Mucosa of stomach (tissue), 1 donor: Measurements from ENCODE around the gene SPRED2.
A peak's percentile ranks its signal among the peaks of the same experiment; 100 is the strongest.

Experiments used
- H3K27me3 ChIP-seq: one replicate; pipeline ENCODE4 v1.7.0; 2013; ENCODE audit warnings: mild to moderate bottlenecking, low read length; ENCODE audit not compliant: control insufficient read depth, insufficient read depth
- H3K36me3 ChIP-seq: one replicate; pipeline ENCODE4 v1.7.0; 2013; ENCODE audit warnings: low read length; ENCODE audit not compliant: control insufficient read depth, insufficient read depth
- H3K4me1 ChIP-seq: one replicate; pipeline ENCODE4 v1.7.0; 2013; ENCODE audit warnings: mild to moderate bottlenecking, low read length; ENCODE audit not compliant: control insufficient read depth, insufficient read depth
- H3K4me3 ChIP-seq: one replicate; pipeline ENCODE4 v1.7.0; 2013; ENCODE audit warnings: low read length
- H3K9ac ChIP-seq: one replicate; pipeline ENCODE4 v1.7.0; 2013; ENCODE audit warnings: mild to moderate bottlenecking, low read length, moderate library complexity
- H3K9me3 ChIP-seq: one replicate; pipeline ENCODE4 v1.7.0; 2013; ENCODE audit warnings: mild to moderate bottlenecking, low read length, moderate library complexity; ENCODE audit not compliant: control insufficient read depth
- donor health status: Pancreatic carcinoma.

Gene SPRED2

GRCh38 chr2:65389476-65389875 is 42.9 kb downstream of the SPRED2 start:
- Histone ChIP-seq H3K27me3 (no peaks in the 10 kb centered on the region), H3K36me3 (no peaks in the 10 kb centered on the region), H3K4me1 (peaks cover 59% of the 10 kb centered on the region), H3K9ac (no peak overlapping the region), H3K9me3 (no peaks in the 10 kb centered on the region), H3K4me3 (no peak overlapping the region)

GRCh38 chr2:65388596-65389390 is 43.6 kb downstream of the SPRED2 start:
- Histone ChIP-seq H3K27me3 (no peaks in the 10 kb centered on the region), H3K4me1 (peaks cover 63% of the 10 kb centered on the region), H3K9ac (no peak overlapping the region), H3K36me3 (no peaks in the 10 kb centered on the region), H3K9me3 (no peaks in the 10 kb centered on the region), H3K4me3 (no peak overlapping the region)

DNA sequence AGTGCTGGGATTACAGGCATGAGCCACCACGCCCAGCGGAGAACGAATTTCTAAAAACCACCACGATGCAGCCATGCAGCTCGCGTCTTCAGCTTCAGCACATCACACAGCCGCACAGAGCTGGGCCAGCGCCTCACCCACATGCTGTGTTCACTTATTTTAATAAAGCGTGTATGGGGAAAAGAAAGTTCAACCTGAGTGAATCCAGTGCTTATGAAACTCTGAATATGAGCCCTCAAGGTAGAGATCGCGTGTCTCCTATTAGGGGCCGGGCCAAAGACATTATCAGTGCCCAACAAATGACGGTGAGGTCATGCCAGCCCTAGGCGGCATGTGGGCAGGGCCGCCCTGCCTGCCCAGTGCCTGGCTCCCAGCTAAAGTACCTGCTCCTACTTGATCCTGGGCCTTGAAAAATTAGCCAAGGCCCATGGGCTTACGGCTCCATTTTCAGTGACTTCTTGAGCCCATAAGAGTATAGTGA is 44.3 kb downstream of the SPRED2 start:
- Histone ChIP-seq H3K4me3 (no peak overlapping the region), H3K4me1 (peaks cover 68% of the 10 kb centered on the region), H3K9ac (no peak overlapping the region), H3K9me3 (no peaks in the 10 kb centered on the region), H3K36me3 (no peaks in the 10 kb centered on the region), H3K27me3 (no peaks in the 10 kb centered on the region)

DNA sequence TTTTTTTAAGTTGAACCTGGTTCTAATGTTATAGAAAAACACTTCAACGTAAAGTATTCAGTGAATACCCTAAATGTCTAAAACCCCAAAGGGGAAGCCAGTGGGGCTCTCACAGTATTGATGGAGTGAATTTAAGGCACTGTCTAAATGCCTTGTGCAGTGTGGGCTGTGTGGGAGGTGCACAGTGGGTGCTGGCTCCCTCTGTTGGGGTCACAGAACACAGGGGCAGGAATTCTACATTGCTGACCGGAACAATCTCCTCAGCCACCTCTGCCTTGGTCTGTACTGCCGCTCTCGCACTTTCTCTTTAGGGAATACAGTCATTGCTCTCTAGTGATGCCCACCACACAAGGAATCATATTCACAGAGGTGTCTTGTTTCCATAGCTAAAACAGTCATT is 45.4 kb downstream of the SPRED2 start:
- Histone ChIP-seq H3K4me1 (peaks cover 75% of the 10 kb centered on the region), H3K27me3 (no peaks in the 10 kb centered on the region), H3K4me3 (no peak overlapping the region), H3K9me3 (no peaks in the 10 kb centered on the region), H3K9ac (no peak overlapping the region), H3K36me3 (no peaks in the 10 kb centered on the region)

DNA sequence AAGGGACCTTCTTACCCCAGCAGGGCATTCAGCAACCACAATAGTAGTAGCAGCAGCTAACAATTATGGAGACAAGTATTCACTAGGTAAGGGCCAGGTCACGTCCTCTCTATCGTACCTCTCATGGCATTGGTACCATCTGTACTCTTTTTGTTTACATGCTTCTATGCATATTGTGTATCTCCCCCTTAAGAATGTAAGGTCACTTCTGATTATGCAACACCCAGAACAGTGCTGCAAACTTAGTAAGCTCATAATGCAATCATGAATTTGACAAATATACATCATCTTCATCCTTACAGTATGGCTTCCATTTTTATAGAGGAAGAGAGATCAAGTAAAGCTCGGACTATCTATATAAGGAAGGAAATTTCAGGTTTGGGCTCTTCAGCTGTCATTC is 46.1 kb downstream of the SPRED2 start:
- no peak overlapping the region for H3K9ac ChIP-seq
- no peaks in the 10 kb centered on the region for H3K9me3 ChIP-seq
- H3K4me3 ChIP-seq: no peak overlapping the region
- no peaks in the 10 kb centered on the region for H3K36me3 ChIP-seq
- peaks cover 78% of the 10 kb centered on the region for H3K4me1 ChIP-seq
- H3K27me3 ChIP-seq: no peaks in the 10 kb centered on the region

- no peaks in the 10 kb centered on the region for H3K27me3 ChIP-seq
- no peaks in the 10 kb centered on the region for H3K36me3 ChIP-seq
- no peaks in the 10 kb centered on the region for H3K9me3 ChIP-seq
- peak overlapping the region; percentile 12 for H3K4me3 ChIP-seq
- peaks cover 77% of the 10 kb centered on the region for H3K4me1 ChIP-seq
- peak overlapping the region; percentile 63 for H3K9ac ChIP-seq
Measured at GRCh38 chr2:65383541-65384488, 48.6 kb downstream of the SPRED2 start.

DNA sequence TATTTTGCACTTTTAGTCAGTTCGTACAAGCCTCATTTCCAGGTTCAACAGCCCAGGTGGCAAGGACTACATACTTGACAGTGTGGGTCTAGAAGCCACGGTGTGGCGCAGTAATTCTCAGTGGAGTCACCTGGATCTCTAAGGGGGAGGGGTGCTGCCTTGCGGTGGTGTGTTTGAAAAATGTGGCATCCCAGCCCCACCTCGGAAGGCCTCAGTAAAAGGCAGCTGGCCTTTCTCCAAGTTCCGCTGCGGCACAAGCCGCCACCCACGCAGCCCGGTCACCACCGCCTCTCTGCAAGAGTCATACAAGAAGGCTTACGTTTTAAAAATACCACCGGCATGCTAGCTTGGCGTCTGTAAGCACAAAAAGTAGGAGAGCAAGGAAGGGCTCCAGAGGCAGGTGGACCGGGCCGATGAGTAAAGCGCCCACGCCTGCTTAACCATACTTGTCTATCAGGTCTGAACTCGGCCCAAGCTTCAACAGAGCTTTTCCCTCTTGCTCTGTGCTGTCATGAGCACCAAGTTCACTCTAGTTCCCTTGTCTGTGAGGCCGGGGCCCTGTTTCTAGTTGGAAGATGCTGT is 49.5 kb downstream of the SPRED2 start:
- Histone ChIP-seq H3K9ac (peak overlapping the region; percentile 63), H3K4me3 (peak overlapping the region; percentile 12), H3K27me3 (no peaks in the 10 kb centered on the region), H3K9me3 (no peaks in the 10 kb centered on the region), H3K36me3 (no peaks in the 10 kb centered on the region), H3K4me1 (peaks cover 76% of the 10 kb centered on the region)

DNA sequence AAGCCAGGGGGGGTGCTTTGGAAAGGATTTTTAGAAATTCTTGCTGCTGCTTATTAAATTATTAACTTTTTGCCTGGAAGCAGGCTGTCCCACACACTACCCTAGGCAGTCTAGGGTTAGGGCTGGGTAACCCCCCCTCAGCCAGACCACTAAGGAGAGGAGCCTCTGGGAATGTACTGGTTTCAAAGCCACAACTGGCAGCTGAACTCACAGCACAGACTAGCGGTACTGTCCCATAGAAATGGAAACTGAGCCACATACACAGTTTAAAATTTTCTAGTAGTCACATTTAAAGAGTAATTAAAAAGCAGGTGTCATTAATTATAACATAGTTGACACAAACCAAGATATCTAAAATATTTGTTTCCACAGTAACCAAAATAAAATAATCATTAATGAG is 50.1 kb downstream of the SPRED2 start:
- Histone ChIP-seq H3K27me3 (no peaks in the 10 kb centered on the region), H3K36me3 (no peaks in the 10 kb centered on the region), H3K9ac (no peak overlapping the region), H3K4me3 (no peak overlapping the region), H3K4me1 (peaks cover 80% of the 10 kb centered on the region), H3K9me3 (no peaks in the 10 kb centered on the region)

DNA sequence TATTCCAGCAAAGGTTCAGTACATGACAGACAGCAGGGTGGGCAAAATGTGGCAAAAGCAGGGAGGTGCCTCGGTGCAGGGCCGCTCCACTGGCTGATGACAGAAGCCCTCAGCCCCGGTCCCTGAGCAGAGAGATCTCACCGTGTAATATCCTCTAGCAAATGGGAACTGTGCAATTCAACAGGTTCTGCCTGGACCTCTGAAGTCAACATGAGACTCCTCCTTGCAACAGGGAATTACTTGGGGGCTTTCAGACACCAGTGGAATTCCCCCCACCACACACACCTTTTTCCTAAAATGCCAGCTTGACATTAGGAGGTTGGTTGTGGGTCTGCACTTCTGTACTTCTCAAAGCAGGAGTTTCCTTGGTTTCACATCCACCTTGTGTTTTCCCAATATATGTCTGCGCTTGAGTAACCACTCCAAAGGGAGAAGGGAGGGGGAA is 50.8 kb downstream of the SPRED2 start:
- Histone ChIP-seq H3K27me3 (no peaks in the 10 kb centered on the region), H3K4me3 (no peak overlapping the region), H3K36me3 (no peaks in the 10 kb centered on the region), H3K4me1 (peaks cover 83% of the 10 kb centered on the region), H3K9me3 (no peaks in the 10 kb centered on the region), H3K9ac (no peak overlapping the region)

DNA sequence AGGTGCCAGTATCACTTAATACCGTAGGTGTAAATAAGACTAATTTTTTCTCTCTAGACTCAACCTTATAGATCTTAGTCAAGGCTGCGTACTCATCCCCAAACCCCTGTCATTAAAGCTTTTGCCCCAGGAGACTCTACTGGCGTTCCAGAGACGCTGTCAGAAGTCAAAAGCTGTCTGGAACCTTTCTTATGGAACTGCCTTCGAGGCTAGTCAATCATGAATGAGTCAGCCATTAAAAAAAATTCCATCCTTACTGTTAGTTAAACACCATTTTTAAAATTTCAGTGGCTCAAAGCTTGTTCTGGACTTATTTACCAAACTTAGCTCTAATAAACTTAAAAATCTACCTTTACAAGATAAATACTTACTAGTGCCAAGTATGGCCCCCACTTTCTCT is 52.1 kb downstream of the SPRED2 start:
- Histone ChIP-seq H3K9me3 (no peaks in the 10 kb centered on the region), H3K9ac (no peak overlapping the region), H3K4me1 (peaks cover 84% of the 10 kb centered on the region), H3K27me3 (no peaks in the 10 kb centered on the region), H3K4me3 (no peak overlapping the region), H3K36me3 (no peaks in the 10 kb centered on the region)

- peaks cover 84% of the 10 kb centered on the region for H3K4me1 ChIP-seq
- H3K27me3 ChIP-seq: no peaks in the 10 kb centered on the region
- no peak overlapping the region for H3K4me3 ChIP-seq
- H3K9me3 ChIP-seq: no peaks in the 10 kb centered on the region
- H3K9ac ChIP-seq: no peak overlapping the region
- no peaks in the 10 kb centered on the region for H3K36me3 ChIP-seq
Measured at GRCh38 chr2:65379721-65380171, 52.7 kb downstream of the SPRED2 start.
